ENCODE results near the gene GALNTL6.
"Not testable (repeated sequence)": the region's sequence is repeated elsewhere in the genome, so short reads cannot be mapped to it uniquely, and the experiment has no call there.

The GALNTL6 gene

GRCh38 chr4:172830295-172830764 is 1017.1 kb downstream of the GALNTL6 start:
- no peak for DNase-seq

- DNase-seq, result no peak
These were observed 1023.5 kb downstream of the GALNTL6 start for GRCh38 chr4:172836661-172837060.

- no peak for DNase-seq
These were observed 1024.9 kb downstream of the GALNTL6 start for GRCh38 chr4:172838111-172838510.

- no peak for DNase-seq
These were observed 1025.7 kb downstream of the GALNTL6 start for GRCh38 chr4:172838943-172839342.

- no peak for DNase-seq
These were observed 1029.6 kb downstream of the GALNTL6 start for GRCh38 chr4:172842779-172843178.

GRCh38 chr4:172843192-172843591 is 1030.0 kb downstream of the GALNTL6 start:
- no peak for DNase-seq

DNA sequence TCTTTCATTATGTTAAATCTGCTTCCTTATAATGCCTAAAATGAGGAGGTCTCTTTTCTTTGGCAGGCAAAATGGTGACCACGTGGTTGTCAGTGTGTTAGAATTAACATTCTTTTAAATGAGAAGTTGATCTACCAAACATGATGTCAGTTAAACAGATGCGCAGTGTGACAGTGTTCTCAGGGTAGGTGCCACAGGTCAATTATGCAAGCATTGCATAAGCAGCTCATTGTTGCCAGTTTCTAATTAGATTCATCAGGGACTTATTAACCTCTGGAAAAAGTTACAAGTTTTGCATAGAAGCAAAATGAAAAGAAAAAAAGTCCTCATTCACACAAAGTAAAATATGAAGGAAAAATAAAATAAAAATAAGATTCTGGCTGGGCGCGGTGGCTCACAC is 1031.4 kb downstream of the GALNTL6 start:
- no peak for DNase-seq

DNA sequence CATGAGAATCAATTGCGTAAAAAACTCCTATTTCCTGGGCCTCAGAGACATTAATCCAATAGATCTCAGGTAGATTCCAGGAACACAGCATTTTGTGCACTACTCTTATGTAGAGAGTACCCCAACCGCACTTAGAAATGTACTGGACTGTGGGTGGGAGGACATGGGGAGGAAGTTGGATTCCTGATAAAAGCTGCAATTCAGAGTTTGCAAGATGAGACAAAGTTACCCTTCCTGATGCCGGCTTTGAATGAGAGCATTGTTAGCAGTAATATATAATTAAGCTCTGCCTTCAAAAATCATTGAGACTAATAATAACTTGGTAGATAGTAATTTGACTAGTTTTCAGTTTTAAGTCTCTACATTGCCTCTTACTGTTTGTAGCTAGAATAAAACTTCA is 1032.1 kb downstream of the GALNTL6 start:
- no peak for DNase-seq

DNA sequence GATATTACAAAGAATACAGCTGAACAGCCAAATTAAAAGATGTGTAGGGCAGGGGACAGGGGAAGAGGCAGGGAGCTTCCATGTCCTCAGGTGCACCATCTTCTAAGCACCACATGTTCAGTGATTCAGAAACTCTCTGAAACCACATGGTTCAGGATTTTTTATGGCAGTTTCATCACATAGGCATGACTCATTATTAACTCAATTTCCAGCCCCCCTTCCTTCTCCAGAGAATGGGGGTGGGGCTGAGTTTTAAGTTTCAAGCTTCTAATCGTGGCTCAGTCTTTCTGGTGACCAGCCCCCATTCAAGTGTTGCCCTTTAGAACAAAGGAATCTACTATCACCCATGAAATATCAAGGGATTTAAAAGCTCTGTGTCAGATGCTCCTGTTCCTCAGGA is 1037.6 kb downstream of the GALNTL6 start:
- no peak for DNase-seq

- no peak for DNase-seq
These were observed 1038.3 kb downstream of the GALNTL6 start for GRCh38 chr4:172851534-172851933.

GRCh38 chr4:172857026-172857425 is 1043.8 kb downstream of the GALNTL6 start:
- no peak for DNase-seq

DNA sequence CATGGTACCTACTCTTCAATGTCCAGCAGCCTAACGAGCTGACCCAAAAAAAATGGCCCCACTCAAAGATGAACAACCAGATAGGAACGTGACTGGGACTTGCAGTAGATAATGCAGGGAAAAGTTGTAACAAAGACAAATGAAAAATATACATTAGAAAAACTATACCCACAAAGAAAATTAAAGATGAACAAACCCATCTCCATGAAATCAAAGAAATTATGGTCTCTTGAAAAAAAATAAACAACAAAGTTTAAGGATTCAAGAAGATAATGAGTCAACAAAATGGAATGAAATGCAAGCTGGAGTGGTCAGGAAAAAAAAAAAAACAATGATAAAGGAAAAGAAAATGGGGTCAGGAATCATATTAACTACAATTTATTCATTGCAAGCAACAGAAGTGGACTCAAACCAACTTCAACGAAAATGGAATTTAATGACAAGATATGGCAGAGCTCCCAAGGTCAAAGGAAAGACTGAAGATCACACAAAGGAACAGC is 1045.6 kb downstream of the GALNTL6 start:
- no peak for DNase-seq

DNA sequence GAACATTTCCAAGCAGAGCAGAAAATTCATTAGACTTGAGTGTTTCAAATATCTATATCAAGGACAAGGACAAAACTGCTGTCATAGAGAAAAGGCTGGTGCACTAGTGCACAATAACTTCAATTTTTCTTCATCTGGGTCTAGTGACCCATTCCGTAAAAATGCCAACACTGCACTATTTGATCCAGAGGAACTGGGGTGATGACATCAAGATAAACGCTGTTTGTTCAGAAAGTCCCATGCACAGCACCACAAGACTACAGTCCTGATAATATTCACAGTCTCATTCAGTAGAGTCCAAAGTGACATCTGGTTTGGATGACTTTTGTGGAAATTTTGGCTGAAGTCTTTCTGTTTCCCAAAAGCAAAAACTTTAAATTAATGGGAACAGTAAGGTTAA is 1051.9 kb downstream of the GALNTL6 start:
- DNase-seq, result no peak

GRCh38 chr4:172865531-172866127 is 1052.4 kb downstream of the GALNTL6 start:
- DNase-seq, result no peak

DNA sequence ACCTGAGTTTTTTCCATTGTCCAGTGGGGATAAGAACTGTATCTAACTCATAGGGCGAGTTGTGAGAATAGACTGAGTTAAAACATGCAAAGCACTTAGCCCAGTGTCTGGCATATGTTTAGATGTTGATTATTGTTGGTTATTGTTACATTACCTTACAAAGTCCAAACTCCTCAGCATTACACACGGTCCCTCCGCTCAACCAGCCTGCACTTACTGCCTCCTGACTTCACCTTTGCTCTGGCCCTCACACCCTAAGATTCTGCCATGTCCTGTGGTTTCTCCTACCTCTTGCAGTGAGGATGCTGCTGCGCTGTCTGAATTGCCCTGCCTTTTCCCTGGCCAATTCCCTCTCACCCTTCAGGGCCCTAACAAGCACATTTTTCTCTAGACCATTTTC is 1053.2 kb downstream of the GALNTL6 start:
- no peak for DNase-seq

- DNase-seq, result no peak
These were observed 1054.6 kb downstream of the GALNTL6 start for GRCh38 chr4:172867835-172868234.

- DNase-seq, result no peak
These were observed 1055.1 kb downstream of the GALNTL6 start for GRCh38 chr4:172868271-172868670.

GRCh38 chr4:172869621-172870268 is 1056.5 kb downstream of the GALNTL6 start:
- DNase-seq, result no peak

DNA sequence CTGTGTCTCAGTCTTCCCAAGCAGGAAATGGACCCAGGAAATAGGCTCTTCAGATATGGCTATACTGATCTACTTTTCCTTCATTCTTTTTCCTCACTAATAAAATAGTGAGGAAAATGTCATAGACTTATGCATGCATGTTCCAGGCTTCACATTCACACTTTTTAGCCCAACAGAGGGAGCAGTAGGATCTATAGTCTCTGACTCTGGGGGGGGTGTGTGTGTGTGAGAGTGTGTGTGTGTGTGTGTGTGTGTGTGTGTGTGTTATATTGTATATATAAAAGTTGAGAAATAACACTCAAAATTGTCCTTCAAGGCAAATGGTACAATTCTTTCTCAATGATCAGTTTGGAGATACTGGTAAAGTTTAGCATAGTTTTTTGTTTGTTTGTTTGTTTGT is 1058.2 kb downstream of the GALNTL6 start:
- DNase-seq, result no peak

- no peak for DNase-seq
These were observed 1061.7 kb downstream of the GALNTL6 start for GRCh38 chr4:172874944-172875343.

GRCh38 chr4:172876394-172876793 is 1063.2 kb downstream of the GALNTL6 start:
- DNase-seq, result no peak

GRCh38 chr4:172881645-172882044 is 1068.4 kb downstream of the GALNTL6 start:
- DNase-seq, result no peak

- not testable (repeated sequence) for DNase-seq
These were observed 1074.2 kb downstream of the GALNTL6 start for GRCh38 chr4:172887358-172887757.

- no peak for DNase-seq
These were observed 1074.8 kb downstream of the GALNTL6 start for GRCh38 chr4:172887959-172888358.

DNA sequence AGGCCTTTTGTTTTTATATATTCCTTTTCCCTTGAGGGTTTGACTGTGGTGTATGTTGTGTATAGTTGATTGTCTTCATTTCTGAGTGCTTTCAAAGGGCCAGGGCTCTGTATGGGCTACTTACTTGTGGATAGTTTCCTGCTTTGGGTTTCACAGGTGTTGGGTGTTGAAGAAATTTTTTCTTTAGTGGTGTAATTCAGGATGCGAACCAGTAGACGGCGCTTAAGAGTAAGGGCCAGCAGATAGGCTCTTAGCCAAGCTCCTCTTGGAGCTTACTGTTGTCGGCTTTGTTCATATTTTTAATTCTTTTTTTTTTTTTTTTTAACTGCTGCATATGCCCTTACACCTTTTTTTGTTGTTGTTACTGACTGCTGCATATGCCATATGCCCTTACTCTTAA is 1079.1 kb downstream of the GALNTL6 start:
- no peak for DNase-seq

Data from KG1 (cell line).